H9 (cell line): ENCODE data around the gene RNU6-9. TPM values are rescaled to one million over a fixed set of nuclear protein-coding genes. Genes with fewer than 3 reads are reported as not detected.

Experiments
- DNase-seq: peaks from one replicate; pipeline ENCODE4 v3.0.0-alpha.2; 2017
- H2AFZ ChIP-seq: one replicate; pipeline ENCODE4 v1.6.1; 2013; ENCODE audit warnings: mild to moderate bottlenecking, low read length, control low read depth, moderate library complexity
- H2AK5ac ChIP-seq: 2 replicates; pipeline ENCODE4 v1.6.1; 2013; ENCODE audit warnings: low read length, control low read depth, mixed read lengths; ENCODE audit not compliant: insufficient read length
- H2BK120ac ChIP-seq: one replicate; pipeline ENCODE4 v1.6.1; 2013; ENCODE audit warnings: low read depth, mild to moderate bottlenecking, low read length, control low read depth, inconsistent platforms; ENCODE audit not compliant: poor library complexity, severe bottlenecking
- H2BK12ac ChIP-seq: 2 replicates; pipeline ENCODE4 v1.6.1; 2013; ENCODE audit warnings: low read length, control low read depth, mixed read lengths, low read depth; ENCODE audit not compliant: insufficient read length
- H2BK15ac ChIP-seq: 2 replicates; pipeline ENCODE4 v1.6.1; 2013; ENCODE audit warnings: low read depth, low read length, control low read depth
- H2BK20ac ChIP-seq: one replicate; pipeline ENCODE4 v1.6.1; 2013; ENCODE audit warnings: low read depth, mild to moderate bottlenecking, low read length, control low read depth, inconsistent platforms; ENCODE audit not compliant: poor library complexity, severe bottlenecking
- H2BK5ac ChIP-seq: 2 replicates; pipeline ENCODE4 v1.6.1; 2013; ENCODE audit warnings: low read length, control low read depth, mixed read lengths; ENCODE audit not compliant: insufficient read length
- H3K14ac ChIP-seq: 2 replicates; pipeline ENCODE4 v1.6.1; 2013; ENCODE audit warnings: low read length, control low read depth; ENCODE audit not compliant: insufficient read depth
- H3K18ac ChIP-seq: 2 replicates; pipeline ENCODE4 v1.6.1; 2013; ENCODE audit warnings: low read depth, mild to moderate bottlenecking, mixed read lengths, low read length, control low read depth; ENCODE audit not compliant: insufficient read length
- H3K23ac ChIP-seq: 2 replicates; pipeline ENCODE4 v1.6.1; 2013; ENCODE audit warnings: low read length, control low read depth, mixed read lengths, low read depth; ENCODE audit not compliant: insufficient read length
- H3K23me2 ChIP-seq: 2 replicates; pipeline ENCODE4 v1.6.1; 2013; ENCODE audit warnings: low read depth, mild to moderate bottlenecking, mixed read lengths, low read length, control low read depth; ENCODE audit not compliant: insufficient read length, poor library complexity, severe bottlenecking
- H3K27ac ChIP-seq: 2 replicates; pipeline ENCODE4 v1.5.1; 2013; ENCODE audit warnings: low read length, control low read depth, mixed read lengths, low read depth; ENCODE audit not compliant: insufficient read length
- H3K27me3 ChIP-seq: 2 replicates; pipeline ENCODE4 v1.6.1; 2013; ENCODE audit warnings: low read length, control low read depth, inconsistent platforms; ENCODE audit not compliant: insufficient read depth
- H3K4ac ChIP-seq: 2 replicates; pipeline ENCODE4 v1.6.1; 2013; ENCODE audit warnings: low read depth, mild to moderate bottlenecking, control low read depth, inconsistent platforms, low read length, moderate library complexity
- H3K4me1 ChIP-seq: 2 replicates; pipeline ENCODE4 v1.6.1; 2013; ENCODE audit warnings: low read length, control low read depth, inconsistent platforms; ENCODE audit not compliant: insufficient read depth
- H3K4me2 ChIP-seq: 2 replicates; pipeline ENCODE4 v1.6.1; 2013; ENCODE audit warnings: low read length, control low read depth, mixed read lengths; ENCODE audit not compliant: insufficient read length, insufficient read depth
- H3K56ac ChIP-seq: 2 replicates; pipeline ENCODE4 v1.6.1; 2013; ENCODE audit warnings: low read depth, mild to moderate bottlenecking, mixed read lengths, low read length, control low read depth; ENCODE audit not compliant: insufficient read length
- H3K79me1 ChIP-seq: 2 replicates; pipeline ENCODE4 v1.6.1; 2013; ENCODE audit warnings: low read depth, mild to moderate bottlenecking, moderate library complexity, low read length, control low read depth, inconsistent platforms; ENCODE audit not compliant: insufficient read depth, poor library complexity, severe bottlenecking
- H3K79me2 ChIP-seq: 2 replicates; pipeline ENCODE4 v1.6.1; 2013; ENCODE audit warnings: low read length, control low read depth, inconsistent platforms; ENCODE audit not compliant: insufficient read depth
- H3K9ac ChIP-seq: 2 replicates; pipeline ENCODE4 v1.6.1; 2013; ENCODE audit warnings: low read length, control low read depth, mixed read lengths; ENCODE audit not compliant: insufficient read length; ENCODE audit errors: extremely low read depth
- H3K9me3 ChIP-seq: one replicate; pipeline ENCODE4 v1.6.1; 2013; ENCODE audit warnings: low read depth, low read length, inconsistent platforms; ENCODE audit not compliant: control insufficient read depth
- H3T11ph ChIP-seq: one replicate; pipeline ENCODE4 v1.6.1; 2013; ENCODE audit warnings: mild to moderate bottlenecking, low read length, control low read depth, inconsistent platforms
- H4K20me1 ChIP-seq: one replicate; pipeline ENCODE4 v1.6.1; 2013; ENCODE audit not compliant: control insufficient read depth, insufficient read length, insufficient read depth
- H4K5ac ChIP-seq: 2 replicates; pipeline ENCODE4 v1.6.1; 2013; ENCODE audit warnings: low read depth, mild to moderate bottlenecking, mixed read lengths, low read length, control low read depth; ENCODE audit not compliant: insufficient read length
- H4K8ac ChIP-seq: replicated peaks from 2 replicates; pipeline ENCODE4 v1.6.1; 2013; ENCODE audit warnings: low read length, control low read depth, mixed read lengths, low read depth; ENCODE audit not compliant: insufficient read length
- H4K91ac ChIP-seq: 2 replicates; pipeline ENCODE4 v1.6.1; 2013; ENCODE audit warnings: low read depth, mild to moderate bottlenecking, moderate library complexity, mixed read lengths, low read length, control low read depth; ENCODE audit not compliant: insufficient read length
- H3K27ac Mint-ChIP-seq, 3 experiments: 2 replicates in 2 of 3; 3 replicates in 1 of 3; pipeline ENCODE4 v1.8.0; 2020 to 2021; ENCODE audit warnings: mixed read lengths in 3 of 3, mild to moderate bottlenecking in 1 of 3, moderate library complexity in 1 of 3
- H3K27me3 Mint-ChIP-seq: 2 replicates; pipeline ENCODE4 v1.8.0; 2021; ENCODE audit warnings: low read depth, mild to moderate bottlenecking, moderate library complexity, mixed read lengths
- H3K36me3 Mint-ChIP-seq, 3 experiments: 2 replicates in 2 of 3; 3 replicates in 1 of 3; pipeline ENCODE4 v1.8.0; 2020 to 2021; ENCODE audit warnings: low read depth in 3 of 3, mixed read lengths in 3 of 3; ENCODE audit not compliant: insufficient read depth in 1 of 3
- H3K4me1 Mint-ChIP-seq, 2 experiments: 2 replicates each; pipeline ENCODE4 v1.8.0; 2020; ENCODE audit warnings: mixed read lengths in 2 of 2
- H3K4me3 Mint-ChIP-seq, 2 experiments: 2 replicates in 1 of 2; 3 replicates in 1 of 2; pipeline ENCODE4 v1.8.0; 2020 to 2021; ENCODE audit warnings: mild to moderate bottlenecking in 2 of 2, mixed read lengths in 2 of 2, moderate library complexity in 1 of 2
- H3K9me3 Mint-ChIP-seq, 2 experiments: 2 replicates in 1 of 2; 3 replicates in 1 of 2; pipeline ENCODE4 v1.8.0; 2020; ENCODE audit warnings: mild to moderate bottlenecking in 2 of 2, mixed read lengths in 2 of 2, moderate library complexity in 1 of 2
- CTCF ChIP-seq: fragments of 200-600 bp; sonication (generic); conservative IDR thresholded peaks from 3 replicates; pipeline ENCODE4 v1.8.0; 2021; ENCODE audit warnings: antibody characterized with exemption, mild to moderate bottlenecking
- WGBS: extraction: QIAGEN DNeasy Blood & Tissue Kit; methylation state at CpG from one replicate; pipeline ENCODE4 v1.1.7; 2013; ENCODE audit warnings: missing lambda C conversion rate, low lambda C conversion rate, mixed read lengths; ENCODE audit not compliant: insufficient read length; ENCODE audit errors: extremely low coverage; 5-methylcytosine and 5-hydroxymethylcytosine counted together
- total RNA-seq: library from RNA; stranded (reverse); gene quantifications from 2 replicates; pipeline ENCODE4 v1.2.1, GENCODE V29; 2021

RNU6-9 gene
- total RNA-seq, 1 experiment from 2014 or later, result not detected

GRCh38 chr19:919199-920050, 26.1 kb downstream of the RNU6-9 start:
- no peak overlapping the region for H4K5ac ChIP-seq
- H2BK20ac ChIP-seq, result no peak overlapping the region
- no peak overlapping the region for H2AFZ ChIP-seq
- H4K8ac ChIP-seq, result no peak overlapping the region
- peaks cover 5 to 8% of the 10 kb centered on the region in 2 experiments; a peak in 3 of 4 replicates for H3K4me1 Mint-ChIP-seq
- H3K9me3 ChIP-seq, result no peaks in the 10 kb centered on the region
- DNase-seq, result no peak
- H3K4me1 ChIP-seq, result no peaks in the 10 kb centered on the region
- H3K18ac ChIP-seq, result no peak overlapping the region
- WGBS, result no CpG with 5 or more reads among the region's 68 CpGs
- no peak overlapping the region for H3T11ph ChIP-seq
- no peak overlapping the region for H3K23ac ChIP-seq
- TF ChIP-seq CTCF, result no peak
- H3K4ac ChIP-seq, result no peak overlapping the region
- H2AK5ac ChIP-seq, result no peak overlapping the region
- no peaks in the 10 kb centered on the region for H4K20me1 ChIP-seq
- no peak overlapping the region for H2BK12ac ChIP-seq
- peak overlapping the region in 1 of 2 experiments; percentile 73; a peak in 3 of 5 replicates for H3K4me3 Mint-ChIP-seq
- no peak overlapping the region for H3K27ac Mint-ChIP-seq
- no peak overlapping the region for H3K9ac ChIP-seq
- peaks cover 19% of the 10 kb centered on the region; the same call in 1 of the 2 replicates for H3K27me3 ChIP-seq
- peaks cover 13% of the 10 kb centered on the region for H3K23me2 ChIP-seq
- no peak overlapping the region for H2BK120ac ChIP-seq
- no peak overlapping the region for H3K27ac ChIP-seq
- no peaks in the 10 kb centered on the region for H3K79me1 ChIP-seq
- no peaks in the 10 kb centered on the region for H3K79me2 ChIP-seq
- H3K14ac ChIP-seq, result no peak overlapping the region
- H3K36me3 Mint-ChIP-seq, result peaks cover 0 to 2% (median 0%) of the 10 kb centered on the region in 3 experiments; a peak in 1 of 7 replicates
- no peak overlapping the region for H2BK5ac ChIP-seq
- peaks cover 0 to 3% of the 10 kb centered on the region in 2 experiments; a peak in 2 of 5 replicates for H3K9me3 Mint-ChIP-seq
- H3K27me3 Mint-ChIP-seq, result peaks cover 72% of the 10 kb centered on the region
- H3K56ac ChIP-seq, result no peak overlapping the region
- no peak overlapping the region for H4K91ac ChIP-seq
- H3K4me2 ChIP-seq, result peak overlapping the region; percentile 34
- no peak overlapping the region for H2BK15ac ChIP-seq
